ENCODE data around the gene PSME3IP1. TPM values are rescaled to one million over a fixed set of nuclear protein-coding genes. Genes with fewer than 3 reads are reported as not detected.
"Not testable (repeated sequence)": the region's sequence is repeated elsewhere in the genome, so short reads cannot be mapped to it uniquely, and the experiment has no call there.

PSME3IP1 gene
- total and polyA plus RNA-seq, 4 donors = 34.9 to 90.8 (median 72.7) TPM

DNA sequence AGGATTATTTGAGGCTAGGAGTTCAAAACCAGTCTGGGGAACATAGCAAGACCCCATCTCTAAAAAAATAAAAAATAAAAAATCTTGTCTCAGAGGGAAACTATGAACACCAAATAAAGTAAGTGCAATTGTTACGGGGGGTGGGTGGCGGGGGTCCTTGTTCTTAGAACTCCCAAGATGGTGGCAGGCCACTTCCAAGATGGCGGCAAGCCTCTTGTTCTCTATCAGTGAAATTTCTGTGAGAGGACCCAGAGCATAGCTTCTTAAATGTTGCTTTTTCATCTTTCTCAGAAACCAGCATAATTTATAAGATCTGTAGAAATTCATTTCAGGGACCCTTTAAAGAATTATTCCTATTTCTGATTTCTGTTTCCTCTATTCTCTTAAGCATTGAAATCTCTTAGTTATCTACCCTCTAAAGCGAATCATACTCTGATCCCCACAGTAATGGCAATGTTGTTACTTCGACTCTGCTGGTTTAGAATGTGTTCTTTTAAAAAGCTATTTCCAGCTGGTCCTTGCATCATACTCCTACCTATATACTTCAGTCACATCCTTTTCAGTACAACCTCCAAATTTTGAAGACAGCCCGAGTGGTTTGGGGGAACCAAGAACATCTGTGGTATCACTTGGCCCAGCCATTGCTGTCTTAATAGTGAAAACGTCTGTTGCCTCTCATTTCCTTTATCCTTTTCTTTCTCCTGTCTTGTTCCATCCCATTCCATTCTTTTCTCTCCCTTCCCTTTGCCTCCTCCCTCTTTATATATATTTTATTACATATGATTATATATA is 16.5 kb upstream of the PSME3IP1 start:
- DNase-seq = no peak
- WGBS, 2 donors = 83 to 87% methylated on average over 7 of the region's 7 CpGs
- Histone ChIP-seq H3K36me3 (ENCODE audit: control insufficient read depth in 1 of 2, insufficient read depth in 2 of 2, low read length in 1 of 2) (no peaks in the 10 kb centered on the region), H3K4me1 (ENCODE audit: control insufficient read depth in 1 of 2, insufficient read depth in 2 of 2, low read length in 2 of 2) (no peaks in the 10 kb centered on the region), H3K4me3 (ENCODE audit: low read length in 2 of 2) (no peak overlapping the region), H3K9me3 (ENCODE audit: control insufficient read depth, low read length) (no peaks in the 10 kb centered on the region), H3K27ac (ENCODE audit: low read depth in 1 of 2, low read length in 2 of 2) (no peak overlapping the region), H3K27me3 (ENCODE audit: control insufficient read depth in 1 of 2, insufficient read depth in 2 of 2, low read length in 1 of 2) (no peaks in the 10 kb centered on the region)
- ATAC-seq (ENCODE audit: low FRiP score) = no peak
- intact Hi-C loops (cut with DNase I) = no loop called here

DNA sequence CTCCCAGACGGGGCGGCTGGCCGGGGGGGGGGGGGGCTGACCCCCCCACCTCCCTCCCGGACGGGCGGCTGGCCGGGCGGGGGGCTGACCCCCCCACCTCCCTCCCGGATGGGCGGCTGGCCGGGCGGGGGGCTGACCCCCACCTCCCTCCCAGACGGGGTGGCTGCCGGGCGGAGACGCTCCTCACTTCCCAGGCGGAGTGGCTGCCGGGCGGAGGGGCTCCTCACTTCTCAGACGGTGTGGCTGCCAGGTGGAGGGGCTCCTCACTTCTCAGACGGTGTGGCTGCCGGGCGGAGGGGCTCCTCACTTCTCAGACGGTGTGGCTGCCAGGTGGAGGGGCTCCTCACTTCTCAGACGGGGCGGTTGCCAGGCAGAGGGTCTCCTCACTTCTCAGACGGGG is 15.1 kb upstream of the PSME3IP1 start:
- DNase-seq; H3K4me3 ChIP-seq (ENCODE audit: low read length in 2 of 2); H3K4me1 ChIP-seq (ENCODE audit: control insufficient read depth in 1 of 2, insufficient read depth in 2 of 2, low read length in 2 of 2); H3K36me3 ChIP-seq (ENCODE audit: control insufficient read depth in 1 of 2, insufficient read depth in 2 of 2, low read length in 1 of 2); intact Hi-C loops (cut with DNase I); ATAC-seq (ENCODE audit: low FRiP score); H3K27me3 ChIP-seq (ENCODE audit: control insufficient read depth in 1 of 2, insufficient read depth in 2 of 2, low read length in 1 of 2); H3K9me3 ChIP-seq (ENCODE audit: control insufficient read depth, low read length); H3K27ac ChIP-seq (ENCODE audit: low read depth in 1 of 2, low read length in 2 of 2): not testable (repeated sequence)
- WGBS, 2 donors = 83 to 98% methylated on average over 16 to 27 of the region's 27 CpGs

DNA sequence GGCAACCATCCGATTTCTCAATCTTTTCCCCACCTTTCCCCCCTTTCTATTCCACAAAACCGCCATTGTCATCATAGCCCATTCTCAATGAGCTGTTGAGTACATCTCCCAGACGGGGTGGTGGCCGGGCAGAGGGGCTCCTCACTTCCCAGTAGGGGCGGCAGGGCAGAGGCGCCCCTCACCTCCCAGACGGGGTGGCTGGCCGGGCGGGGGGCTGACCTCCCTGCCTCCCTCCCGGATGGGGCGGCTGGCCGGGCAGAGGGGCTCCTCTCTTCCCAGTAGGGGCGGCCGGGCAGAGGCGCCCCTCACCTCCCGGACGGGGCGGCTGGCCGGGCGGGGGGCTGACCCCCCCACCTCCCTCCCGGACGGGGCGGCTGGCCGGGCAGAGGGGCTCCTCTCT is 14.5 kb upstream of the PSME3IP1 start:
- H3K4me1 ChIP-seq (ENCODE audit: control insufficient read depth in 1 of 2, insufficient read depth in 2 of 2, low read length in 2 of 2); H3K4me3 ChIP-seq (ENCODE audit: low read length in 2 of 2); ATAC-seq (ENCODE audit: low FRiP score); H3K36me3 ChIP-seq (ENCODE audit: control insufficient read depth in 1 of 2, insufficient read depth in 2 of 2, low read length in 1 of 2); H3K27ac ChIP-seq (ENCODE audit: low read depth in 1 of 2, low read length in 2 of 2); DNase-seq; intact Hi-C loops (cut with DNase I); H3K27me3 ChIP-seq (ENCODE audit: control insufficient read depth in 1 of 2, insufficient read depth in 2 of 2, low read length in 1 of 2); H3K9me3 ChIP-seq (ENCODE audit: control insufficient read depth, low read length): not testable (repeated sequence)
- 95 to 99% methylated on average over 6 to 17 of the region's 24 CpGs for WGBS, 2 donors

GRCh38 chr16:57196753-57197152 is 10.9 kb upstream of the PSME3IP1 start:
- DNase-seq (no peak), ATAC-seq (ENCODE audit: low FRiP score) (no peak)
- 62 to 65% methylated on average over 3 of the region's 3 CpGs for WGBS, 2 donors
- Histone ChIP-seq H3K4me1 (ENCODE audit: control insufficient read depth in 1 of 2, insufficient read depth in 2 of 2, low read length in 2 of 2) (peaks cover 0 to 5% of the 10 kb centered on the region in 2 donors), H3K27ac (ENCODE audit: low read depth in 1 of 2, low read length in 2 of 2) (no peak overlapping the region), H3K4me3 (ENCODE audit: low read length in 2 of 2) (no peak overlapping the region), H3K27me3 (ENCODE audit: control insufficient read depth in 1 of 2, insufficient read depth in 2 of 2, low read length in 1 of 2) (no peaks in the 10 kb centered on the region), H3K36me3 (ENCODE audit: control insufficient read depth in 1 of 2, insufficient read depth in 2 of 2, low read length in 1 of 2) (no peaks in the 10 kb centered on the region), H3K9me3 (ENCODE audit: control insufficient read depth, low read length) (no peaks in the 10 kb centered on the region)
- intact Hi-C loops (cut with DNase I) = no loop called here

DNA sequence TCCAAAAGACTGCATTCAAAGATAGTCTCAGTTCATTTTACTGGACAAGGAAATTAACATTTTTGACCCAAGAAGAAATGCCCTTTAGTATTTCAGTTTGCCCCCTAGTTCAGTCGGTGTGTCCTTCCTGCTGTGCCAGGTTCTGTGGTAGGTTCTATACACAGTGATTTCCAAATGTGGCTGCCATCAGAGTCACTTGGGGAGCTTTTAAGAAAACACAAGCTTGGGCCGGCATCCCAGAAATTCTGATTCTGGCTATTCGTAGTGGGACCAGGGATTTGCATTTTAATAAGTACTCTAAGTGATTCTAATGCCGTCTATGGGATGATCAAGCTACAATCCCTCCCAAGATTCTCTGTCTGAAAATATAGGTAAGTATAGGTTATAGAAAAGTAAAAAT is 10.4 kb upstream of the PSME3IP1 start:
- Histone ChIP-seq H3K4me1 (ENCODE audit: control insufficient read depth in 1 of 2, insufficient read depth in 2 of 2, low read length in 2 of 2) (peaks cover under 1 to 8% of the 10 kb centered on the region in 2 donors), H3K9me3 (ENCODE audit: control insufficient read depth, low read length) (no peaks in the 10 kb centered on the region), H3K4me3 (ENCODE audit: low read length in 2 of 2) (no peak overlapping the region), H3K36me3 (ENCODE audit: control insufficient read depth in 1 of 2, insufficient read depth in 2 of 2, low read length in 1 of 2) (no peaks in the 10 kb centered on the region), H3K27me3 (ENCODE audit: control insufficient read depth in 1 of 2, insufficient read depth in 2 of 2, low read length in 1 of 2) (no peaks in the 10 kb centered on the region), H3K27ac (ENCODE audit: low read depth in 1 of 2, low read length in 2 of 2) (no peak overlapping the region)
- no peak for ATAC-seq (ENCODE audit: low FRiP score)
- intact Hi-C loops (cut with DNase I) = no loop called here
- no peak for DNase-seq
- 5 to 9% methylated on average over 4 of the region's 4 CpGs for WGBS, 2 donors

- ATAC-seq (ENCODE audit: low FRiP score) (peak; percentile 65), DNase-seq (no peak)
- H3K9me3 ChIP-seq (ENCODE audit: control insufficient read depth, low read length) = no peaks in the 10 kb centered on the region
- peaks cover 2 to 12% of the 10 kb centered on the region in 2 donors for H3K4me1 ChIP-seq (ENCODE audit: control insufficient read depth in 1 of 2, insufficient read depth in 2 of 2, low read length in 2 of 2)
- H3K36me3 ChIP-seq (ENCODE audit: control insufficient read depth in 1 of 2, insufficient read depth in 2 of 2, low read length in 1 of 2) = no peaks in the 10 kb centered on the region
- intact Hi-C loops (cut with DNase I) = no loop called here
- no peaks in the 10 kb centered on the region for H3K27me3 ChIP-seq (ENCODE audit: control insufficient read depth in 1 of 2, insufficient read depth in 2 of 2, low read length in 1 of 2)
- H3K27ac ChIP-seq (ENCODE audit: low read depth in 1 of 2, low read length in 2 of 2) = no peak overlapping the region
- H3K4me3 ChIP-seq (ENCODE audit: low read length in 2 of 2) = no peak overlapping the region
These were observed 8.7 kb upstream of the PSME3IP1 start for GRCh38 chr16:57194512-57194911.

- DNase-seq (no peak), ATAC-seq (ENCODE audit: low FRiP score) (no peak)
- Histone ChIP-seq H3K9me3 (ENCODE audit: control insufficient read depth, low read length) (no peaks in the 10 kb centered on the region), H3K27me3 (ENCODE audit: control insufficient read depth in 1 of 2, insufficient read depth in 2 of 2, low read length in 1 of 2) (no peaks in the 10 kb centered on the region), H3K4me3 (ENCODE audit: low read length in 2 of 2) (no peak overlapping the region), H3K4me1 (ENCODE audit: control insufficient read depth in 1 of 2, insufficient read depth in 2 of 2, low read length in 2 of 2) (peaks cover 2 to 13% of the 10 kb centered on the region in 2 donors), H3K36me3 (ENCODE audit: control insufficient read depth in 1 of 2, insufficient read depth in 2 of 2, low read length in 1 of 2) (no peaks in the 10 kb centered on the region), H3K27ac (ENCODE audit: low read depth in 1 of 2, low read length in 2 of 2) (no peak overlapping the region)
- 80 to 85% methylated on average over 7 of the region's 7 CpGs for WGBS, 2 donors
- intact Hi-C loops (cut with DNase I) = no loop called here
These were observed 7.1 kb upstream of the PSME3IP1 start for GRCh38 chr16:57192720-57193486.

- peaks cover 2 to 16% of the 10 kb centered on the region in 2 donors for H3K4me1 ChIP-seq (ENCODE audit: control insufficient read depth in 1 of 2, insufficient read depth in 2 of 2, low read length in 2 of 2)
- H3K27me3 ChIP-seq (ENCODE audit: control insufficient read depth in 1 of 2, insufficient read depth in 2 of 2, low read length in 1 of 2) = no peaks in the 10 kb centered on the region
- DNase-seq (no peak), ATAC-seq (ENCODE audit: low FRiP score) (no peak)
- no peak overlapping the region for H3K27ac ChIP-seq (ENCODE audit: low read depth in 1 of 2, low read length in 2 of 2)
- intact Hi-C loops (cut with DNase I) = no loop called here
- no peak overlapping the region for H3K4me3 ChIP-seq (ENCODE audit: low read length in 2 of 2)
- no peaks in the 10 kb centered on the region for H3K36me3 ChIP-seq (ENCODE audit: control insufficient read depth in 1 of 2, insufficient read depth in 2 of 2, low read length in 1 of 2)
- H3K9me3 ChIP-seq (ENCODE audit: control insufficient read depth, low read length) = no peaks in the 10 kb centered on the region
- WGBS, 2 donors = 62 to 68% methylated on average over 3 of the region's 3 CpGs
These were observed 6.3 kb upstream of the PSME3IP1 start for GRCh38 chr16:57192146-57192545.

Measured in aorta (tissue), 5 donors.